GM21619 (cell line): Measurements from ENCODE around the gene PLD5.
"Not testable (repeated sequence)": the region's sequence is repeated elsewhere in the genome, so short reads cannot be mapped to it uniquely, and the experiment has no call there.

Experiments used
- ATAC-seq: cut with Tn5 transposase; IDR thresholded peaks from one replicate; pipeline ENCODE4 v1.9.1; 2021; ENCODE audit not compliant: unreplicated experiment

The PLD5 gene

DNA sequence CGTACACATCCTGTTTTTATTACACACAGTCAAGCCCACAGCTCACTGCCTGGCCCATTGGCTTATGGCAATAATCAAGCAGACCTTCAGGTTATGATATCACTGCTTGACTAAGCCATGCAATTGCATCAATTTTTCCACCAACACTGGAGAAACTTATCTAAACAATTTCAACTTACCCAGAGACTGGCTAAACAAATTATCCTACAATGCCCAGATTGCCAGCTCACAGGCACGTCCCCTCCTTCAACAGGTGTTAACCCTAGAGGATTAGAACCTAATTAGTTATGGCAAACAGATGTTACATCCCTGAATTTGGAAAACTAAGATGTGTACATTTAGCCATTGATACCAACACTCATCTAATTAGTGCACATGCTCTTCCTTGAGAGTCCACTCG, 310.0 kb downstream of the PLD5 start:
- not testable (repeated sequence) for ATAC-seq

DNA sequence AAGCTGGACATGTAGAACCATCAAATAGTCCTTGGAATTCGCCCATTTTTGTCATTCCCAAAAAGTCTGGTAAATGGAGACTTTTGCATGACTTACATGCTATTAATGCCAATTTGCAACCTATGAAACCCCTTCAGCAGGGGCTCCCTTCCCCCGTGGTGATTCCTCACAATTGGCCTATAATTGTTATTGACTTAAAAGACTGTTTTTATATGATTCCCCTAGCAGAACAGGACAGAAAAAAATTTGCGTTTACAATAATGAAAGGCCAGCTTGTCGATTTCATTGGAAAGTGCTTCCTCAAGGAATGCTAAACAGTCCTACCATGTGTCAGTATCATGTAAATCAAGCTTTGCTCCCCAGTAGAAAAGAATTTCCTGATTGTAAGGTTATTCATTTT, 311.5 kb downstream of the PLD5 start:
- not testable (repeated sequence) for ATAC-seq

DNA sequence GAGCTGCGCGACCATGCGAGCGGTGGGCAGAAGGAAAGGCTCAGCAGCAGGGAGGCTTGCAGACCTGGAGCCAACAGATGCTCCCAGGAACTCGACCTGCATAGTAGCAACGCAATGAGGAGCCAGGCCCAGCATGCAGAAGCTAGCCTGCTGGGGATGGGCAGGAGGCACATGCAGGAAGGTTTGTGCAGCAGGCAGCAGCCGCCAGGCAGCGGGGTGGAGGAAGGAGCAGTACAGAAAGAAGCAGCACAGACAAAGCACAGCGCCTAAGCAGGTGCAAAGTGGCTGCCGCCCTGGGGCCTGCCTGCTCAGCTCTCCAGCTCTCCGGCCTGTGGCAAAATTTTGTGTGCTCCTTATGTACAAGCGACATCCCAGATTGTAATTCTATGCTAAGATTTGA, 312.1 kb downstream of the PLD5 start:
- no peak for ATAC-seq

DNA sequence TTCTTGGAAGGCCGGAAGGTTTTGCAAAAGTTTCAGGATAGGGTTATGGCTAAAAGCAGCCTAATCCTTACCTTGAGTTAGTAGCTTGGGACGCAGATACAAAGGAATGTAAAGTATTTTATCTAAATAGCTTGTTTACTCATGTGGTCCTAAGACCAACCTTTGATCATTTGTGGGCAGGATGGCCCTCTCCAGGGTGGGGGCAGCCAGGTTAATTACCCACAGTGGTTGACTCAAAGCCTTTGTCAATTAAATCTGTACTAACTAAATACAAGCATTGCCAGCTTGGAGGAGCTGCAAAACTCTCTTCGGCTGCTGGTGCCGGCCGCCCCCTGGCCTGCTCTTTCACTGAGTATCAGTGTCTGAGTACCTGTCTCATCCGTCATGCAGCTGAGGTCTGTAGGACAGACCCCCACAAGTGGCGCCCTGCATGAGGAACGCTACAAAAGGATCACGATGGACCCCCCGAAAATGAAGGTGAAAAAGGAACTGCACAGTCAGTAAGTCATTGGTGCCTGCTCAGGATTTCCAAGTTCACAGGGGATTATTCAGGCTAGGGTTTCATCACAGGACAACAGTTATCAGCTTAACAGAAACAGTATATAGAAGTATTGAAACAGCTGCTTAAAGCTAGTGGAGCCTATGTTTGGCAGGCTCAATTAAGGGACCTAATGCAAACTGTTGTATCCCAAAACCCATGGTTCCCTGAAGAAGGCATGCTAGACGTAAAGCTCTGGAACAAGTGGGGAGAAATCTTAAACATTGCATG, 313.1 kb downstream of the PLD5 start:
- ATAC-seq, result no peak

DNA sequence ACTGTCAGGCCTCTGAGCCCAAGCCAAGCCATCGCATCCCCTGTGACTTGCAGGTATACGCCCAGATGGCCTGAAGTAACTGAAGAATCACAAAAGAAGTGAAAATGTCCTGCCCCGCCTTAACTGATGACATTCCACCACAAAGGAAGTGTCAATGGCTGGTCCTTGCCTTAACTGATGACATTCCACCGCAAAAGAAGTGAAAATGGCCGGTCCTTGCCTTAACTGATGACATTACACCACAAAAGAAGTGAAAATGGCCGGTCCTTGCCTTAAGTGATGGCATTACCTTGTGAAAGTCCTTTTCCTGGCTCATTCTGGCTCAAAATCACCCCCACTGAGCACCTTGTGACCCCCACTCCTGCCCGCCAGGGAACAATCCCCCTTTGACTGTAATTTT, 314.2 kb downstream of the PLD5 start:
- not testable (repeated sequence) for ATAC-seq

DNA sequence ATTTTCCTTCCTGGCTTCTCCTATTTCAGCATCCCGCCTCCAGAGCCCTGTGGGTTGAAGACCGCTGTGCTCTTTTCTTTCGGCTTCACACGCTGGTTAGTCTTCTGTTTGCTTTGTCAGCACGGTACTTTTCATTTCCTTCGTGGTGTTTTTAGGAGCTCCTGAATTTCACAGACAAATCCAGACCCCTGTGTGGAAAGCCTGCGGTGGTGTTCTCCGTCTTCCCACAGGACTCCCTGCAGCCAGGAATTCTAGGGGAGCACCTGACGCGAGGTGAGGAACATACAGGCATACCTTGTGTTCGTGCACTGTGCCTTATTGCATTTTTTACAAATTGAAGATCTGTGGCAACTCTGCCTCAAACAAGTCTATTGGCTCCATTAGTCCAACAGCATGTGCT, 315.4 kb downstream of the PLD5 start:
- no peak for ATAC-seq

DNA sequence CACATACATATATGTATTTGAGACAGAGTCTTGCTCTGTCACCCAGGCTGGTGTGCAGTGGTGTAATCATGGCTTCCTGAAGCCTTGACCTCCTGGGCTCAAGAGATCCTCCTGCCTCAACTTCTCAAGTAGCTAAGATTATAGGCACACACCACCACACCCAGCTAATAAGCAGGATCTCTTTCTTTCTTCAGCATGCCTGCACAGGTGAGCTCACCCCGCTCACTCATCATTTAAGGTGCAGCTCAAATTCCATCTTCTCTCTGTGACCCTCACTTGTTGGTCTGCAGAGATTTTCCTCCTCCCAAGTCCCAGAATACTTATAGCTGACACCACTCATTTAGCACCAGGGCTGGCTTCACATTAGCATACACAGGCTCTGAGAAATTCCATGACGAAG, 316.5 kb downstream of the PLD5 start:
- ATAC-seq, result no peak

DNA sequence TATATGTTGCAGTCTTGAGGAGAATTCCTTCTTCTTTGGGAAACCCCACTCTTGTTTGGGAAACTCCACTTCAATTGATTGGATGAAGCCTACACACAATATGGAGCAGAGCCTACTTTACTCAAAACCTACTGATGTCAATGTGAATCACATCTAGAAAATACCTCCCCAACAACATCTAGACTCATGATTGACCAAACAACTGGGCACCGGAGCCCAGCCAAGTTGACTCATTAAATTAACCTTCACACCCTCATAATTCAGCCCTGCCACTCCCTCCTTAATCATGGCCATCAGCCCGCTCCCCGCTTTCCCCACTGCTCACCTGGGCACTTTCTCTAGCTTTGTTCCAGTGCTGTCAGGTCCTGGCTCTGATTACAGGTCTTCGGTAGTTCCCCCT, 317.5 kb downstream of the PLD5 start:
- ATAC-seq, result no peak

DNA sequence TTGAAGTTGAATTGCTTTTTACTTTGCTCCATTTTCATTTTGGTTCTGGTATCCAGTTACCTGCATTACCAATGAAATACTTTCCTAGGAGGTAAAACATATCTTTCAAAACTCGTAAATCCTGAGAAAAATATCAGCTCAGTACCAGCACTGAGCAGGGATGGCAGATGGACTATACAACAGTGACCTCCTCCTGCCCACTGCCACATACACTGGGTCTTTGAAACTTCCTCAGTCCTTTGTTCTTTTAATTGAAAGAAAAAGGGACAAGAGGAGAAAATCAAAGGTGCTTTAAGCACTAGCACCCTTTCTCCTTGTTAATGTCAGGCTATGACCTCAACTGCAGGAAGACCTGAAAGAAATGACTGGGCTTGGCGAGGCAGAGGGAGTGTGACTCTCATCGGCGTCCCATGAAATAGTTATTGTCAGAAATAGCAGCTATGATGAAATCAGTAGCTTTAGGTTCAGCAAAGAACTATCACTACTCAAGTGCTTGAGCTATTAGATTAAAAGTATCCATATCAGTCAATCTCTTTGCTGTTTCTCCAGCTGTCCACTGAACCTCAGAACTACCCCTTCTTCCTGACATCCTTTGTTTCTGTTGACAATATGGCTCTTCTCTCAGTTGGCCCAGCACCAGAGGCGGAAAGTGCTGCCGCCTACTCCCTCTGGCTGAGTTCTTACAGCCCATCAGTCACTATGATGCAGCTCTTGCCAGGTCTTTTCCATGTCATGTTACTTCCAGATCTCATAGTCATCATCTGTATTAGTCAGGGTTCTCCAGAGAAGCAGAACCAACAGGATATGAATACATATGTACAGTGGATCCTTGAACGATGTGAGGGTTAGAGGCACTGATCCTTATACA, 318.6 kb downstream of the PLD5 start:
- ATAC-seq, result no peak

DNA sequence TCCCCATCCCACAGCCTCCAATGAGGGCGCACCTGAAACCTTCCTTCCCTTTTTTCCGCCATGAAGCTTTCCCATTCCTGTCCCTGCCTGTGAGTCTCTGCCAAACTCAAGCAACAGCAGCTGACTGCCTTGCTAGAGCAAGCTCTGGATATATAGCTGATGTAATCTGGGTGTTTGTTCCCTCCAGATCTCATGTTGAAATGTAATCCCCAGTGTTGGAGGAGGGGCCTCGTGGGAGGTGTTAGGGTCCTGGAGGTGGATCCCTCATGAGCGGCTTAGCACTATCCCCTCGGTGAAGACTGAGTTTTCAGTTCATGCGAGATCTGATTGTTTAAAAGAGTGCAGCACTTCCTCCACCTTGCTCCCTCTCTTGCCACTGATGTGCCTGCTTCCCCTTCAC, 321.2 kb downstream of the PLD5 start:
- ATAC-seq, result no peak

DNA sequence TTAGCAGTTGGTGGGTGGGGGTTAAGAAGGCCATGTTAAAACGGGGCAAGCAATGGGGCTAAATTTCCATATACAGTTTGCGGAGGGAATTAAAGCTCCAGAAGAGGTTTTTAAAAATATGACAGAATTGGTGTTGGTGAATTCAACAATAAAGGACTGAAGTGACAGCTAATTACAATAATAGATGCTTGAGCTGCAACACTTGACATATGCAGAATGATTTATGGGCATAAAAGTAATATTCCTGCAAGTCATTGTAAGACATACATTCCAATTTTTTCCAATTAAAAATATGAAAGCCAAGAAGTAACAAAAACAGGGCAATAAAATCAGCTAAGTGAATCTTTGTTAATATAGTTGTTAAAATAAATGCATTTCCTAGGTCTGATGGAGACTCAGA, 323.4 kb downstream of the PLD5 start:
- ATAC-seq, result no peak

DNA sequence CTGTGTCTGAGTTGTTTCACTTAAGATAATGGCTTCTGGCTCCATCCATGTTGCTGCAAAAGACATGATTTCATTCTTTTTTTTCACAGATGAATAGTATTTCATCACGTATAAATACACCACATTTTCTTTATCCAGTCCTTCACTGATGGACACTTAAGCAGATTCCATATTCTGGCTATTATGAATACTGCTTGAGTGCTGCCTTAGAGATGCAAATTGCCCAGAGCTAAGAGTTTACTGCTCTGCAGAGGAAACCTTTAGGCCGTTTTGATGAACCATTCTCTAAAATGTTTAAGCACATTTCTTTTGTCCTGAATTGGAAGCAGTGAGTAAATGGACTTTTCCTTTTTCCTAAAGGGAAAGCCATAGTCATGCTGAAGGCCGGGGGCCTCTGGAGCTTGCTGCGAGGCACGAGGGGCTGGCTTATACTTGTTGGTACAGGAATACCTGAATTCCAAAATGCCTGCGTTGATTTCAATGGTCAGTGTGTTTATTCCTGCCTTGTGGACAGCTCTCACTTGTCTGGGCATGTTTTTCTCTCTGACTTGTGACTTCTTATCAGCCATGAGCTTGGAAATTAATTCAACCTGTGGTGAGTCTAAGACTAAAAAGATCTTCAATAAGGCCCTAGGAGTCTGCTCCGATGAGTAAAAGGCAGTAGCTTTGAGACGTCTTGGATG, 324.6 kb downstream of the PLD5 start:
- ATAC-seq, result no peak

DNA sequence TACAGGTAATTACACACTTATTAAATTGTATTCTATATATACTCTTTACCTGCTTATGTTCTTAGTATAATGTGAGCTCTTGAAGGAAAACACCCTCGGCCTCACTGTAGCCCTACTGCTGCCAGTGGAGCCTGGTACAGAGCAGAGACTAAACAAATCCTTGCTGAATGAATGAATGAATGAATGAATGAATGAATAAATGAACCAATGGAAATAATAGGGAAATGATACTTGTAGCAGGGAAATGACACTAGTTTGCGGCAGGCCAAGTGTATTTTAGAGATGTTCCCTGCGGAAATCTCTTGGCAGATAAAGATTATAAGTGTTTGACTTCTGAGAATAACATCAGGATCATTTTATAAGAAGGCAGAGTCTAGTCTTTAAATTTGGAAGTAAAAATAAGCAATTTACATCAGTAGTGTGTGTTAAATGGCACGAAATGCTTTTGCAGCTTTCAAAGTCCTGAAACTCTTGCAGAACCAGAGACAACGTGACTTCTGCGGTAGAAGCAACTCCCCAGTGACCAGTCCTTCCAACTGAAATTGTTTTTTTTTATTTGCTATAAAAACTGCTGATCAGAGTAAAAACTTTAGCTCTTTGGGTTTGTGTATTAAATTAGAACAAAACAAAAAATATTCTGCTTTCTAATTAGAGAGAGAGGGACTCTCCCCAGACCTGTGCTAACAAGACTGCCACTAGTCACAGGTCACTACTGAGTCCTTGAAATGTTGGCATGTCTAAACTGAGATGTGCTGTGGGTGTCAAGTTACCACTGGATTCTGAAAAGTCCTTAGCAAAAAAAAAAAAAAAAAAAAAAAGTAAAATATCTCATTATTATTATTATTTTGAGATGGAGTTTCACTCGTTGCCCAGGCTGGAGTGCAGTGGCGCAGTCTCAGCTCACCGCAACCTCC, 326.3 kb downstream of the PLD5 start:
- ATAC-seq, result no peak

DNA sequence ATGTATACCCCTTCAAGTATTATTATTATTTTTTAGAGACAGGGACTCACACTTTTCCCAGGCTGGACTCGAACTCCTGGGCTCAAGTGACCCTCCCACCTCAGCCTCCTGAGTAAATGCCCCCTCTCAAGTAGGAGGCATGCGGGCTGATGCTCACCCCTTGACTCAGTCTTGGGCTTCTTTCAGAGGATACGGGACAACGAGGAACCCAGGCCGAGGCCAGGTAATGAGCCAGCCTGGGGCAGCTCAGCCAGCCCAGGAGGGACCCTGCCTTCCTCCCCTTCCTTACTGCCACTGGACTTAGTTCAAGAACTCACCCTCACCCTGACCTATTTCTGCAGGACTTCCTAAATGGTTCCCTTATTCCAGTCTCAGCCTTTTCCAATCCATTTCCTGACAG, 327.6 kb downstream of the PLD5 start:
- no peak for ATAC-seq

DNA sequence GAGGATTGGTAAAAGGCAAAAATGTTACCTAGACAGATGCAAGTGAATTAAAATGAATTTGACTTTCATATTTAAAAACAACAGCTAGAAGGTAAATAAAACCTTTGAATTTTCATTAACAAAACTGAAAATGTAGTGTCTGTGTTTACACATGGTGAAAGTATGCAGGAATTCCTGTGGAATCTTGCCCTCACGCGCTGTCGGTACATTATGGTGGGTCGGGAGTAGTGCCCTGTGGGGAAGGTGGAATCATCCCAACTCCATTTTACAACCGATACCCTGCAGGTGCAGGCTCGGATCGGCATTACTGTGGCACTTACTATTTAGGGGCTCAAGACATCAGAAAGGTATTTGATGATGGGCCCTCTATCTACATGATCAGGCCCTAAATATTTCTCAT, 328.4 kb downstream of the PLD5 start:
- ATAC-seq, result no peak

DNA sequence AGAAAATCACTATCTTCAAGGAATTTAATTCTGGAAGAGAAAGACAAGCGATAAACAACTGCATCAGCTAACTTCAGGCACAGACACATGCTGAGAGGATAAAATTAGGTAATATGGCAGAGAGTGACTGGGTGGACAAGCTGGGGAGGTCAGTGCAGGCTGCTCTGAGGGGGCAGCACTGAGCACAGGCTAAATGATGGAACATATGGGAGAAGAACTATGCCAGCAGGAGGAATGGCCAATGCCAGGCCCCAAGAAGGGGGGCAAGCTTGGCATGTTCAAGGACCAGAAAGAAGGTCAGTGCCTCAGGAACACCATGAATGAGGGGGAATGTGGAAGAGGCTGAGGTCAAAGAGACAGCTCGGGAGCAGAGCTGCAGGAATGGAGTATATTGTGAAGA, 334.9 kb downstream of the PLD5 start:
- no peak for ATAC-seq

DNA sequence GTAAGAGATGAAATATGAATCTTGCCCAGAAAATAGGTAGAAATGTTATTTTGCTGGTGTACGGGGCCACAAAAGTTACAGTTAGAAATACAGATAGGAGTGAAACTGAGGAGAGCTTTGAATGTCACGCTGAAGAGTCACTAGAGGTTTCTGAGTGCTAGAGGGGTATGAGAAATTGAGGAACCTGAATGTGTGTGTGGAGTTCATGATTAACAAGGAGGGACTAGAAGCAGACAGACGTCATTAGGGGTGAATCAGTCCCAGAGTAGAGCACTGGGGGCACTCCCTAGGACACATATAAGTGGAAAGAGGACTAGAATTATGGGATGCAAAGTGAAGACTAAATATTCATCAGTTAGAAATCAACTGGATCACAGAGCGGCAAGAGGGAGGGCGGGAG, 336.7 kb downstream of the PLD5 start:
- ATAC-seq, result peak; percentile 86

DNA sequence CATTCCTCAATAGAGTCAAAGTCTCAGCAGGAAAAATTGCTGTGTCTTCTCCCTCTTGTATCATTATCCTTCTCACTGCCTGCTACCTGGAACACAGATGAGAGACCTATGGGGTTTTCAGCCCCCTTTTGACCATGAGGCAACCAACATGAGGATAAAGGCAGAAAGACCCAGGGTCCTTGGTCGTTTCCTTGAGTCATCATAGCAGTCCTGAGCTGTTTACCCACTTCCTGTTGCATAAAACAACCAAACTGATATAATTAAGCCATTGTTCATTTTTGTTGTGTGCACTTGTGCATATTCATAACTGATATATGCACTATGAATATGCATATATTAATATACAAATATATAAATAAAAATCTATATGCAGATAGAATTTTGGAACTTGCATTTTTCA, 337.3 kb downstream of the PLD5 start:
- peak; percentile 39 for ATAC-seq

DNA sequence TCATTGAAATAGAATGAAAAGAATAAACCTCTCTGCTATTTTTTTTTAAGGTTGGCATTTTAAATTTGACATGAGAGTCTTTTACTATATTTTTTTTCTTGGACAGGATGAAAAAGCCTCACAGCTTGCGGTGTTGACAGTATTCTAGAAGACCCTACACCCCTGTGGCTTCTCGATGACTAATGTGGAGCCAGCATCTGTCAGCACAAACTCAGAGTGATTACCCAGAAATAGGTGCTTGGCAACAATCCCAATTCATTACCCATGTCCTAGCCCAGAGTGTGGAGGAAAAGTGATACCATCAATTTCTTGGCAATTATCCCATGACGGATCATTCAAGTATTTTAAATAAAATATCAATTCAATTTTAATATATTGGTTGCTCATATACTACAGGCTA, 338.8 kb downstream of the PLD5 start:
- ATAC-seq, result no peak

DNA sequence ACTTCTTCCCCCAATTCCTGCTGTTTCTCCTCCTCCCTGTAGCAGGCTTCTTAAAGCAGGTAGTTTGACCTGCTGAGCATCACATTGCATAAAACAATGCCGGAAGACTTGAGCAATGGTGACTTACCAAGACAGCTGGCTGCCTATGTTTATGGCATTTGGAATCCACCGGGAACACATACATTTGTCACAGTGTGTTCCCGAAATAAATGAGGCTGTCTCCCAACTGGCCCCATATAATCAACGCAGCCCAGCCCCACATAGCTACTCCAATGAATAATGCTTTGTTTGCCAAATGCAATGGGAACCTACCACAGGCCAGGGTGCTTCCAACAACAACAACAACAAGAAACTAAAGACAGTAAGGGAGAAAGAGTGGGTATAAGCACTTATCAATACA, 339.5 kb downstream of the PLD5 start:
- no peak for ATAC-seq

DNA sequence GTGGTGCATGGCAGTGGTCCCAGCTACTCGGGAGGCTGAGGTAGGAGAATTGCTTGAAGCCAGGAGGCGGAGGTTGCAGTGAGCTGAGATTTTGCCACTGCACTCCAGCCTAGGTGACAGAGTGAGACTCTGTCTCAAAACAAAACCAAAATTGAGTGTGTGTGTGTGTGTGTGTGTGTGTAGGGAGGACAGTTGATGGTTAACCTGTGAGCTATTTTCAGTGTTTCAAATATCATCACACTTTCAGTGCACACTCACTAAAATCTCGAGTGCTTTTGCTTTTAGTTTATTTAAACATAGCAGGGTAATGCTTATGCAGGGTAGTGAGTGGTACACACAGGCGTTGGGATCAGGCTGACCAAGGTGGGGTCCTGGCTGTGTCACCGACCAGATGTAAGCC, 344.7 kb downstream of the PLD5 start:
- peak; percentile 91 for ATAC-seq
